NCI-H2196 treated with DMSO at 0.1 percent for 48 hours (cell line): ENCODE results near the gene TMEM242.
"Not testable (repeated sequence)": the region's sequence is repeated elsewhere in the genome, so short reads cannot be mapped to it uniquely, and the experiment has no call there.

ENCODE experiments used
- DNase-seq: peaks from one replicate; lab custom pipeline; 2025; ENCODE audit not compliant: unreplicated experiment; lab: John Stamatoyannopoulos, UW

The TMEM242 gene

DNA sequence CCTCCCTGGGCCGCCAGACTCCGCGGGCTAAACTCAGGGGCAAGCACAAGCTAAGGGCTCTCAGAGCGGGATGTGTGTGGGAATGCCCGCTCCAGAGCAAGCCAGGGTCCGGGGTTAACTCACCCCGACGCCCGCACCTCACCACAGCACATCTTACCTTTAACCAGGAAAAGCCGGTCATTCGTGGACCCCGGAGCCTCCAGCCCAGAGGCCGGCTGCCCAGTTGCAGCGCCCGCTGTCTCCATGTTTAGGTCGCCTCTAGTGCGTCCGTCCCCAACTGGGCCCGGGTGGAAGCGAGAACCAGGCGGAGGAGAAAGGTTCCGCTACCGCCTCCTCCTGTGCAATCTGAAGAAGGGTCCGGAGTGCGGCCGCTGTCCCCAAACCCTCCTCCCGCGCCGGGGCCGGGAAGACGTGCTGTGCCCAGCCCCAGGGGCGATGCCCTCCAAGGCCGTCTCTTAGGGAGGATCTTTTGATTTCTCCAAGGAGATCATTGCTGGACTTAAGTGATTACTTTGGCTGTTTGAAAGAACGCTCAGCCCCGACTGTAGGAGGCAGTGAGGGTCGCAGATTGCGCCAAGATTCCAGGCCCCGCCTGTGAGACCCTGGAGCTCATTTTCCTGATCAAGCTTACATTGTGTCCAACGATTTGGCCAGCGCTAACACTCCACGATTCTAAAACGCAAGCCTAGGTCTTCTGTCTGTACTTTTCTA, at the start of gene TMEM242:
TSS of gene TMEM242 (minus strand) at position 265 of the 711 bp plus-strand sequence. CDS start at position 245, 20 bp downstream.
- no peak for DNase-seq

DNA sequence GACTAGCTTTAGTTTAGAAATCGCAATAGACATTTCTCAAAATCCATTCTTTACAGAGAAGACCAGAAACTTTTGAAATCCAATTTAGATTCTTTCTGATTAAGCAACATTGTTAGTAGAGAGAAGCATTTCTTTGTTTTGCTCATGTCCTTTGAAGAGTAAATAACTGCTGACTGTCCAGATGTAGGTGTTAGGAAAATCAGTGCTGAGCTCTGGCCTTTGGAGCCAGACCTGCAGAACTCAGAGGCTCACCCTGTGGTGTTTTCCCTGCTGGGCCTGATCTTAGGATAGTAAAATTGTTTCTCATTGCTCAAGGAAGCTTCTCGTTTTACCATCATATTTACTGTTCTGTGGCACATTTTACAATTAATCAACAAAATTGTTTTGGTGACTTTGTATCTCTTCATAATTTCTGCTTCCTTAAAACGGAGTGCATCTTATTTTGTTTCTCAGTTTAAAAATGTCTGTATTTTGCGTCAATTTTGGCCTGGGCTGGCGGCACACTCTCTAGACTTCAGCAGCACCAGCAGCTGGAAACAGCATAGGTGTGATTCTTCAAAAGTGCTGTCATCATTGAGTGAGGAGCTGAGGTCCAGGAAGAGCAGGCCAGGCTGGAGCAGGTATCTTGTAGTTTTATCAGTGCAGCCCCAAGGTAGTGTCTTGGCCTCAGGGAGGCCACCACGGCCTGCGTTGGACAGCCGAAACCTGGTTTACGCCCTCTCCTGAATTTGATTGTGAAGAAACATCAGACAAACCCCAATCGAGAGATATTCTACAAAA, 49.4 kb upstream of the TMEM242 start:
- no peak for DNase-seq

DNA sequence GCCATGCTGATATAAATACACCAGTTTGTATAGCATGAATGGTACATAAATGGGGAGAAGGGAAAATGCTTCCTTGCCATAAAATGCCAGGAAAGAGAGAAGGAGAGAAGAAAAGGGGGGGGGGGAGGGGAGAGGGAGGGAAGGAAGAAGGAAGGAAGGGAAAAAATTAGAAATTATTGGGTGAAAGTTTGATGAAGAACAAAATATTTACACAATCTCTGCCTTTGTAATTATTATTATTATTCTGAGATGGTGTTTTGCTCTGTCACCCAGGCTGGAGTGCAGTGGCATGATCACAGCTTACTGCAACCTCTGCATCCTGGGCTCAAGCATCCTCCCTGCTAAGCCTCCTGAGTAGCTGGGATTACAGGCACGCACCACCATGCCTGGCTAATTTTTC, 47.4 kb upstream of the TMEM242 start:
- no peak for DNase-seq

DNA sequence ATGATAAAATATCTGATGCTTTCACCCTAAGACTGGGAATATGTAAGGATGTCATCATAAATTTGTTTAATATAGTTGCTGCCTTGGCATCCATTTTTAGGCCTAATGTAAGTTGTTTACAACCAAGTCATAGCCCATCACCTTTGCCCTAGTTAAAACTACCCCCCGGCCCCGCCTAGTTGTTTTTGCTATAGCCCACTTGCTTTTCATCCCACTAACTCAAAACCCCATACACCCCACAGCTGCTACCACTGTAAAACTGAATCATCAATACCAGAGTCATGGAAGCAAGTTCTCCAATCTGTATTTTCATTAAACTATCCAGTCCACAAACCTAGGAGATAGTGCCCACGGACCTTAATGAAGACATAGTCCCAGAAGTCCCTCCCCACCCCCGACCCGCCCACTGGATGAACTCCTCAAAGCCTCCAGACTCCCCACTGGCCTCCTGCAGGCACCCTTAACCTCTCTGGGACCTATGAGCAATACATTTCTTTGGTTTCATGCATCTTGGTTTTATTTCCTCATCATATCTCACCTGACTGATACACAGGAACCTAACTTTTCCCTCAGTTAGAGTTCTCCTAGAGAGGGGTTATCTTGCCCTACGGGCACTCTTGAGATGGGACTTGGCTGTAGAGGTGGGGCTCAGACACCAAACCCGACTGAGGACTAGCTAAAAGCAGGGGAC, 45.2 kb upstream of the TMEM242 start:
- DNase-seq: no peak

DNA sequence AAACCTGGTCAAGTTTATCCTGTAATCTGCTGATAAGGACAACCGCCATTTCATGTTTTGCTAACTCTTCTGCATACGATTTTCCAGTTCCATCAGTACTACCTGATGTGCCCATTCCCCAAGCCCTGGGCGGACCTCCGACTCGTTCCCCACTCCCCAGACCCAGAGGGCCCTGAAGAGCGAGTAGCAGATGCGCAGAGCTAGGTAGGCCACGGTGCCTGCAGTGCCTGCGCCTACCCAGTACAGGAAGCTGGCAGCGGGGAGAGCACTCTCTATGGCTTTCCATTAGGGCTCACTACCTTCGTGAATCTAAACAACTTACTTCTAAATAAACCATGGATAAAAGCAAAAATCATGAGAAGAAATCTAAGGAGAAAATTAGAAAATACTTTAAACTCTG, 43.3 kb upstream of the TMEM242 start:
- DNase-seq: no peak

DNA sequence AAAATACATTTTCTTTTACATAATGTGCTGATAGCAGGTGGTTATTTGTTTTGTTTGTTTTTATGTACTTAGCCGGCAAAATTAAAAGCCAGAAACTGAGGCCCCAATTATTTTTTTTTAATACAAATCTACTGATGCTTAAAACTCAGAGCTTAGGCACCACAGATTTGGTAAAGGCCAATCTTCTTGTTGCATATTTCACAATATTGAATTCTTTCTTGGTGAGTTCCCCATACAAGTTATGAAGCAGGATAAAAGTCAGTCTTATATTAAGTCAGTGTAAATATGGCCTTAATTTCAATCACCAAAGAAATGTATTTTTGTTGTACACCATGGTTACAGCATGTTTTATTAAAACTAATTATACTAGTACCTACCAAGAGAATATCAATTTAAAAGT, 41.4 kb upstream of the TMEM242 start:
- DNase-seq: no peak

DNA sequence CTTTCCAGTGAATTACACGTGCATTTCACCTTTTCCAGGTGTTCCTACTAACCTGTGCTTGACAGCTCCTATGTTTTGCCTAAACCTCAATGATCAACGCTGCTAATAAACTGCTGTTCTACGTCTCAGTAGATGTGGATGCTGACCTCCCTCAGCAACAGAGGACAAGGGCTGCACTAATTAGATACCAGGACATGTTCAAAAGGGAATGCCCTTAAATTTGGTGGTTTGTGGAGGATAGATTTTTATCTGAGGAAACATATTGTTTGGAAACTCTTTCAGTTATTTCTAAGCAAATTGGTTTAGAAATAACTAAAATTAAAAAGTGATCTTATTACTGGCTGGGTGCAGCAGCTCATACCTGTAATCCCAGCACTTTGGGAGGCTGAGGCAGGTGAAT, 38.6 kb upstream of the TMEM242 start:
- DNase-seq: no peak

DNA sequence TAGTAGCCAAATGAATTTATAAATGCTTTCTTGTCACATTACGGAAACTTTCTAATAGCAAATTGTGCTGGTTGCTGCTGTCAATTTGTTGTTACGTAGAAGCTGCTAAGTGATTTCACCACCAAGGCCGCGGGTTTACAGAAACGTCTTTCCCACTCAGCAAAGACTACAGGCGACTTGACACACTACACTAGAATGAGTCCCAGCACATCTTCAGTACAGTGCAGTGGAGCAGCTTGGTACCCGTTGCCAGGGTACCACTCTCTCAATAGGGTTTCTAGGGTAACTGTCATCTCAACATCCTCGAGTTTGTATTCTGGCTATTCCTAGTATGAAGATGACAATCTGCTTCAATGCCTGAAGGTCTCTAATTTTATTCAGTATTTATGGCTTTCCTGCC, 35.0 kb upstream of the TMEM242 start:
- no peak for DNase-seq

DNA sequence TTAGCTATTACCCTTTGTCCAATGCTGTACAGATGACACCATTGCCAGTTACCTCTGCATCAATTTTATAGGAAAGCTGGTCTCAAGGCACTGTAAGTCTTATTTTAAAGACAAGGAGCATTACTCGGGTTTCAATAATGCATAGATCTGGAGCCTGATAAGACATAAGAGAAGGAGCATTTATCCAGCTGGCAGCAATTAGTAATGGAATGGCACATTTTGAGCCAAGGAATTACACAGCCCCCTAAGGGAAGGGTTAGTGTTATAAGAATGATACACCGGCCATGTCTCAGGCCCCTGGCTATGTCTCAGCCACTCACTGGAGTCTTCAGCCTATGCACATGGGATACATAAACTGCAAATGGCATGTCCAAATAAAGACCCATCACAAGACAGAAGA, 23.1 kb upstream of the TMEM242 start:
- DNase-seq: no peak

DNA sequence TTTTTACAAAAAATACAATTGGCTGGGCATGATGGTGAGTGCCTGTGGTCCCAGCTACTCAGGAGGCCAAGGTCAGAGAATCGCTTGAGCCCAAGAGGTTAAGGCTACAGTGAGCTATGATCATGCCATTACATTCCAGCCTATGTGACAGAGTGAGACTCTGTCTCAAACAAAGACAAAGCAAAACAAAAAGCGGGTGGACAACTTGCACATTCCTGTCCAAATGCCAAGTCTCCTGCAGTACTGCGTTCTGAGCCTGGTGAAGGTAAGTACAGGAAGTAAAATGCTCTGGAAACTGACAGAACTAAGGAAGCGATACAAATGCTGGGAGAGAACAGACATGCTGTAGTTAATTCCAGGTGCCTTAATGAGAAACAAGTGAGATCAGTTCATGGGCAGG, 20.4 kb upstream of the TMEM242 start:
- no peak for DNase-seq

DNA sequence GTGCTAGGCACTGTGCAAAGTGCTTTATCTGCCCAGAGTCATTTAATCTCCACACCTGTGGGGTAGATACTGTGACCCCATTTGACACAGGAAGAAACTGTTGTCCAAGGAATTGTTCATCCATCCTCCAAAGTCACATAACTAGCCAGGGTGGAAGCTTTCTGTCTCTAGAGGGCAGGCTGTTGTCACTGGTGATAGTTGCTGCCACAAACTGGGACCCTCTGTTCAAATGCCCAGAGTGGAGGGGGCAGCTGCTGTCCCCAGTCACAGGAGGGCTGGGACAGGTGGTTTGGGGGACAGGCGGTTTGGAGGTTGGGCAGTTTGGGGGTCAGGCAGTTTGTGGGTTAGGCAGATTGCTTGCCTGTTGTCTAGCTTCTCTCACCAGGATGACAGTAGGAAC, 16.1 kb upstream of the TMEM242 start:
- no peak for DNase-seq

DNA sequence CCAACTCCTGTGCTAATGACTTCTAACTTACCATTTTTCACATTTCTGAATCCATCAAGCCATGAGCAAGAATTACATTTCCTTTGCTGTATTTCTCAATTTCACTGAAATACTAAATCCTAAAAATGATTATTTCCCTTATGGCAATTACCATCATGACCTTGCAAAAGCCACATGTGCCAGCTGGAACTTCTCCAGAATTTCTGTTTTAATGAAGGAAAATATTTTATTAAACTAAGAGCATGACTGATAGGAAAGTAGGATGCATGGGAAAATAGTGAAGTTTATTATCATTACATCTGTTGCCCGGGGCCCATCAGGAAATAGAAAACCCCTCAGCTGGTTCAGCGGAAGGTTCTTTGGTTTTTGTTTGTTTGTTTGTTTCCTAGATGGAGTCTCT, 14.4 kb upstream of the TMEM242 start:
- DNase-seq: no peak

DNA sequence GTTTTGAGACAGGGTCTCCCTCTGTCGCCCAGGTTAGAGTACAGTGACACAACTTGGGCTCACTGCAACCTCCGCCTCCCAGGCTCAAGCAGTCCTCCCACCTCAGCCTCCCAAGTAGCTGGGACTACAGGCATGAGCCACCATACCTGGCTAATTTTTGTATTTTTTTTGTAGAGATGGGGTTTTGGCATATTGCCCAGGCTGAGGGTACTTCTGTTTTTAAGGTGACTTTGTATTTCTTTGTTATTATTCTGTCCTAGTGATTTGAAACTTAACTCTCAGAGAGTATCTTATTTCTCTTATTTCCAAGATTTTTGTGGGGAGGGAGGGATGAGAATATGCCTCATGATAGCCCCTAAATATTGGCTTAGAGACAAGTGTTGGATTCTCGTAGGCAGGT, 14.0 kb upstream of the TMEM242 start:
- DNase-seq: not testable (repeated sequence)

DNA sequence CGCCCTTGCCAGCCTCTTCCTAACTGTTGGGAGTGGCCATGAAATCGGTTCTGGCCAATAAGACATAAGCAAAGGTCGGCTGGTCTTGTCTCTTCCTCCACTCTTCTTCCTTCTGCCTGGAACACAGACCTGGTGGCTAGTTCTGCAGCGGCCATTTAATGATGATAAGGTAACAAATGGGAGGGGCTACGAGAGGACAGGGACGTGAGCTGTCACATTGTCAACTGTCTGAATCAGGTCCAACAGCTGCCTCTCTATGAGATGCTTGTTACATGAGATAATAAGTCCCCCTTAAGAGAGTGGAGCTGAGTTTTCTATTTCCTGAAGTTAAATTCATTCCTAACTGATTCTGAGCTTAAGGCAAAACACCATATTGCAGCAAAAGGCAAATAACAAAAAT, 12.5 kb upstream of the TMEM242 start:
- DNase-seq: no peak

DNA sequence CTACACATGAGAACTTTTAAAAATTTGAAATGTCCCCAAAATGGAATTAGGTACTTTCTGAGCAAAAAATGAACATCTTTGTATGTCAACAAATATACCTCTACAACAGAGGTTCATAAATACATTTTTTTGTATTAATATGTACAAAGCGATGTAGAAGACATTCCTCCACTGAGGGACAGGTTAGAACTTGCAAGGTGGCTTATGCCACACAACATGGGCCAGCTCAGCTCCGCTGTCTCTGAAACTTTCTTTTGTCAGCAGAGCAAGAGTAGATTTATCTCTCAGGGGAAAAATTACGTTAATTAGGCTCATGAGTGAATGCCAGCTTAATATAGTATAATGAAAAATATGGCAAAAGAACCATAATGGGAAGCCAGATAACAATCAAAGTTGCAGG, 10.6 kb upstream of the TMEM242 start:
- DNase-seq: no peak

DNA sequence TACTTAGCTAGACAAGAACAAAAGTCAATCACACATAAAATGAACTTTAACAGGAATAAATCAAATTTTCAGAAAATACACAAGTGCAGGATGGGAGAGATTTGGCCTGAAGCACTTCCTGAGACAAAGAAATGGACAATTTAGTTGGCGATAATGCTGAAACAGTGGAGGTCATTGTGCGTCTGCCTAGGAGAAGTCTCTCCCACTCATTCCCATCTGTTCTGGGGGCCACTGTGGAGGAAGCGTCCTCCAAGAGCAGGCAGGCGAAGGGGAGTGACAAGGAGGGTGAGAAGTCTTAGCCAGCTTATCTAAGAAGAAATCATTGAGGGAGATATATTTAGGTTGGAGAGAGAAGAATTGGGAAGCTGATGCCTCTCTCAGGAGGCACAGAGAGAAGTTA, 10.2 kb upstream of the TMEM242 start:
- no peak for DNase-seq

DNA sequence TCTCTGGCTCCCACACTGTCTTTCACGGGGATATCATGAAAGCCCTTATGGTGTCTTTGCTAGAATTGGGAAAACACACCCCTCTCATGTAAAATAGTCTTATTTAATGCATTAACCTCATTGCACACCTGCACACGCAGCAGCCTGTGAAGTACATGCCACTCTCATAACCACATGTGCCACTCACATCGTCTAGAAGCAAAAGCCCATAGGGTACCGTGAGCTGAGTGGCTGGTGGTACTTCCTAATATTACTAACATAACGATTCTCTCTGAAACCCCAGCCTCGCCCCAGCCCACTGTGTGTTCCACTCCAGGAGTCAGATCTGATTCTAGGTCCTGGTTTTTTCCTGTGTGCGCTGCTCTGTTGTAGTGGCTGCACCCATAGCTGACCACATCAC, 9.5 kb upstream of the TMEM242 start:
- no peak for DNase-seq

DNA sequence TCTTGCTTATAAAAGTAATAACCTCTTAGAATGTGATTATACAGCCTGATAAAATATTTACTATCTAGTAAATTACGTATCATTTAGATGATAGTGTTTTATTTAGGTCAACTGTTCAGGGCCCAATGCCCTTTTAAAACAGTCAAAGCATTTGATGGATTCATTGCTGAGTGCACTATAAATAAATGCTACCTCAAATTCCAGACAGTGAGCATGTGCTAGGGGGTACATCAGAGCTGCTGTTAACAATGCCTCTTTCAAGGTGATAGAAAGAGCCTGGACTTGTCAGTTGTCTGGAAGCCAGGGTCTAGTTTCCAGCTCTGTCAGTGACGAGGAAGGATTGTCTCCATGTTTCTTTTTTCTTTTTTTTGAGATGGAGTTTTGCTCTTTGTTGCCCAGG, 7.5 kb upstream of the TMEM242 start:
- no peak for DNase-seq

DNA sequence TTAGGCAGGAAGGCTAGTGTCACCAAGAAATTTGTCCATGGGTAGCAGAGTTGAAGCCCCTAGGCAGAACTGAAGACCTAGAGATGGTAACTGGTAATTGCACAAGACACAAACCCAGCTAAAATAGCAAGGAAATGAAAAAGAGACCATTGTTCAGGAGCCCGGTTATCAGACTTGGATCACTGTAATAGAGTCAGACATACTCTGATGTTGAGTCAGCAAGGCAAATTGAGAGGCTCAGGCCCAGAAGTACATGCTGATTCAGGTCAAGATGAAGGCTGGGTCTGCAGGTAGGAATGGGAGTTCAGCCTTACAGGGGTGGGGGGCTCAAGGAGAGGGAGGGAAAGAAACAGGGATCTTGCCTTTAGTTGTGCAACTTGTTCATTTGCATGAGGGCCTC, 6.5 kb upstream of the TMEM242 start:
- DNase-seq: no peak

DNA sequence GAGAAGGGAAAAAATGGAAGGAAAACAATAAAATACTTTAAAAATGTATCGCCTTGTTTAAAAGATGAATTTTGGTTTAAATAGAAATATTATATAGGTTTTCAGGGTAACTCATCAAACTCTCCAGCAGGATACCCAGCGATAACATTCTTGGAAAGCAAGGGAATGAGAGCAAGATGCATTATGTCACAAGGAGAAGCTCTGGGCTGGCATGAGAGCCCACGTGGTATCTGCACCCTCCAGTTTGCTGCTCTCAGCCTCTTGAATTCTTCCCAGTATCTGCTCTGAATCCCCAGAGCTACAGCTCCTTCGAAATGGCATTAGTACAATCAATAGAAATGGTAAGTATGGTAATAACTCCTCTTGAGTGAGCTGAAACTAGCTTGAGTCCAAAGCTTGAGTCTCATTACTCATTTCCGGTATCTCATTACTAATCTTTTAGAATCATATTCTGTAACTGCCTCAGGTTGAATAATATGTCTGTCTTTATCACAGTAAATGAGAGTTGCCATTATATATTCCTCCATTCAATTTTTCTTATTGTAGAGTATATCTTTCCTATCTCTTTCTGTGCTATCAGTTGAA, 4.9 kb upstream of the TMEM242 start:
- DNase-seq: no peak

DNA sequence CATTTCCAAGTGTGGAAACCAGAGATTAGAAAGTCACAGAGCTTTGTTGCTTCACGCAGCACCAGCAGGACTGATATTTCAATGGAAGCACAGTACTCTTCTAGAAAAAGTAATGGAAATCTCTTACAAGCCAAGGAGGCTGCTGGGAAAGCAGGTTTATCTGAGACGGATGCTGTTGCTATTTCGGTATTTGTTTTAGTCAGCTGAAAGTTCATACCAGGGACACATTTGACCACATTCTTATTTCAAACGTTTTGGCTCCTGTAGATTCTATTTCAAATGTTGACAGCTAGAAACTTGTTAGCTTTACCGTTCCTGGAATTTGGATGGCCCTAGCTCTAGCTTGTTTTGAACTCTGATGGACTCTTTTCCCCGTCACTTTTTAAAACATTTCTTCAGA, 3.7 kb upstream of the TMEM242 start:
- no peak for DNase-seq
